Gastrocnemius medialis (tissue), 4 donors: ENCODE data around the gene CUTC. TPM values are rescaled to one million over a fixed set of nuclear protein-coding genes. Genes with fewer than 3 reads are reported as not detected.

Experiments
- ATAC-seq, 2 donors: fragments of 150-250 bp; one replicate each; pipeline ENCODE4 v1.9.1; 2016
- DNase-seq, 2 donors: peaks; one replicate each; pipeline ENCODE4 v3.0.0-alpha.2; 2019
- H3K27ac ChIP-seq, 4 donors: fragments of 200-600 bp; sonication (generic); 1 replicate in 1 of 4; 2 replicates in 3 of 4; pipeline ENCODE4 v1.5.1; 2016 to 2018; ENCODE audit warnings: mild to moderate bottlenecking in 2 of 4, moderate library complexity in 1 of 4
- H3K27me3 ChIP-seq, 3 donors: fragments of 200-600 bp; sonication (generic) in 2 of 3; 1 replicate in 1 of 3; 2 replicates in 2 of 3; pipeline versions ENCODE4 v1.5.1 to v1.6.0; 2016 to 2019; ENCODE audit warnings: mild to moderate bottlenecking in 1 of 3, moderate library complexity in 1 of 3
- H3K36me3 ChIP-seq, 2 donors: fragments of 200-600 bp; sonication (generic) in 1 of 2; one replicate each; pipeline ENCODE4 v1.5.1; 2017 to 2018
- H3K4me1 ChIP-seq, 2 donors: fragments of 200-600 bp; sonication (generic) in 1 of 2; one replicate each; pipeline ENCODE4 v1.5.1; 2016 to 2017; ENCODE audit warnings: mild to moderate bottlenecking in 2 of 2
- H3K4me3 ChIP-seq, 4 donors: fragments of 200-600 bp; sonication (generic) in 3 of 4; 1 replicate in 1 of 4; 2 replicates in 3 of 4; pipeline ENCODE4 v1.5.1; 2016 to 2019; ENCODE audit warnings: mild to moderate bottlenecking in 2 of 4
- H3K9me3 ChIP-seq, 3 donors: fragments of 200-600 bp; sonication (generic) in 2 of 3; 1 replicate in 1 of 3; 2 replicates in 2 of 3; pipeline ENCODE4 v1.5.1; 2016 to 2019
- POLR2A ChIP-seq, 2 donors: fragments of 450-650 bp; IDR thresholded peaks; one replicate each; pipeline ENCODE4 v1.6.1; 2017; ENCODE audit warnings: antibody characterized with exemption in 2 of 2, mild to moderate bottlenecking in 2 of 2, moderate library complexity in 2 of 2
- in situ Hi-C, 4 donors: fragments of 200-750 bp; cut with MboI; loops; one replicate each; pipeline versions ENCODE4 v1.15.0 to v1.8.0; 2017; ENCODE audit warnings: low sequenced_read_pairs in 4 of 4
- intact Hi-C: fragments of 100-400 bp; cut with DNase I; formaldehyde crosslinking; loops from one replicate; pipeline ENCODE4 v1.15.1; 2023; ENCODE audit warnings: low total_unique reads
- total RNA-seq, 4 donors: library from RNA; depleted of rRNA; stranded (reverse); fragments of >200 nt; gene quantifications; one replicate each; pipeline versions ENCODE4 v1.1.0 to v1.2.3, GENCODE V29; 2016
- TF ChIP-seq, protein P1 (sequence below), 5 experiments: fragments of 450-650 bp in 3 of 5; fragments of 200-600 bp in 2 of 5; sonication (generic) in 2 of 5; IDR thresholded peaks in 4 of 5; conservative IDR thresholded peaks in 1 of 5; 1 replicate in 4 of 5; 2 replicates in 1 of 5; pipeline ENCODE4 v1.5.1; 2016 to 2019; ENCODE audit warnings: antibody characterized with exemption in 5 of 5, mild to moderate bottlenecking in 3 of 5, moderate library complexity in 3 of 5

The CUTC gene
- total RNA-seq, 4 donors from 2014 or later, result 85.2 to 172 (median 126) TPM

DNA sequence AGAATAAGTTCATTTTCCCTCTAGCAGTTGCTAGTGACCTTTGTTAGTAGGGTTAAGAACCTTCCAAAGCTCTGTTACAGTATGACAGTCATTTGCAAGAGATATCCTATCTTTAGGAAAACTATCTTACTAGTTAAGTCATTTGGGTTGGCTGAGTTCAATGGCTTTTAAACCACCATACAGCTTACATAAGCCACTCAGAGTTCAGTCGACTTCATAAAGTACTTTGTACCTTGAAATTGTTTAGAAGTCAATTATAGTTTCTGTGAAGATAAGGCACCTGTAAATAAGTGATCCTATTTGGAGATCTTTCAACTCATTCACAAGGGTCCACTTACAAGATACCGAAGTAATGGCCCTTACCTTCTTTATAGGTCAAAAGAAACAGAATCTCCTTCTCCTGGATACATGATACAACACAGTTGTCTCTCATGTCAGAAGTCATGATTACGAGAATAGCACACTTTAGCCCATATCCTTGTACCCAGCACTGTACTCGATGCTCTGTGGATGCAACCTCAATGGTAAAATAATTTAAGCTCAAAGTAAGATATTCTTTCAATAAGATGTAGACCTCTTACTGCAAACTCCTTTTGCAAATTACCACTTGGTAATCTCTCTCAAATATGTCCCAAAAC is 38.5 kb downstream of the CUTC start:
- H3K4me3 ChIP-seq, result no peak overlapping the region
- peaks cover 15 to 18% of the 10 kb centered on the region in 2 donors for H3K4me1 ChIP-seq
- no peaks in the 10 kb centered on the region for H3K36me3 ChIP-seq
- H3K9me3 ChIP-seq, result no peaks in the 10 kb centered on the region
- ATAC-seq (peak; percentile 90 to 96), DNase-seq (no peak)
- TF ChIP-seq, protein P1, sequence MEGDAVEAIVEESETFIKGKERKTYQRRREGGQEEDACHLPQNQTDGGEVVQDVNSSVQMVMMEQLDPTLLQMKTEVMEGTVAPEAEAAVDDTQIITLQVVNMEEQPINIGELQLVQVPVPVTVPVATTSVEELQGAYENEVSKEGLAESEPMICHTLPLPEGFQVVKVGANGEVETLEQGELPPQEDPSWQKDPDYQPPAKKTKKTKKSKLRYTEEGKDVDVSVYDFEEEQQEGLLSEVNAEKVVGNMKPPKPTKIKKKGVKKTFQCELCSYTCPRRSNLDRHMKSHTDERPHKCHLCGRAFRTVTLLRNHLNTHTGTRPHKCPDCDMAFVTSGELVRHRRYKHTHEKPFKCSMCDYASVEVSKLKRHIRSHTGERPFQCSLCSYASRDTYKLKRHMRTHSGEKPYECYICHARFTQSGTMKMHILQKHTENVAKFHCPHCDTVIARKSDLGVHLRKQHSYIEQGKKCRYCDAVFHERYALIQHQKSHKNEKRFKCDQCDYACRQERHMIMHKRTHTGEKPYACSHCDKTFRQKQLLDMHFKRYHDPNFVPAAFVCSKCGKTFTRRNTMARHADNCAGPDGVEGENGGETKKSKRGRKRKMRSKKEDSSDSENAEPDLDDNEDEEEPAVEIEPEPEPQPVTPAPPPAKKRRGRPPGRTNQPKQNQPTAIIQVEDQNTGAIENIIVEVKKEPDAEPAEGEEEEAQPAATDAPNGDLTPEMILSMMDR (IDR thresholded peaks at IDR 0.05 in 4 of 5, conservative IDR thresholded peaks at IDR 0.05 in 1 of 5), result no peak
- intact Hi-C loops, result no loop called here
- in situ Hi-C loops, result no loop called here
- peak overlapping the region; percentile 34 to 77 (median 72) for H3K27ac ChIP-seq
- no peaks in the 10 kb centered on the region for H3K27me3 ChIP-seq

DNA sequence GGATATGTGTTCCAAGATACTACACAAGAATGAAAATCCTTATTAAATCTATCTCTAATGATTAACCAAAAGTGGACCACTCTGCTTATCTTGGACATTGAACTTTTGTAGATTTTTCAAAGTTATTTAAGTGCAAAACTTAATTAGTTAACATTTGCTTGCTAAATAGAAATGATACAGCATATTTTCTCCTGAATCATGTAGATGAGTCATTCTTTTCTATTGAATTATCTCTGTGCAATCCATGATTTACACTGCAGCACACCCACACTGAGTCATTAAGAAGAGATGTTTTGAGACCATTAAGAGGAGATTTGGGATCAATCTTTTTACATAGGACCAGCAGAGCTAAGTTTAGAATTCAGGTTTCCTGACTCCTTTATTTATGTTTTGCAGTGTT is 43.8 kb downstream of the CUTC start:
- H3K4me3 ChIP-seq, result no peak overlapping the region
- peaks cover 7 to 13% of the 10 kb centered on the region in 2 donors for H3K4me1 ChIP-seq
- intact Hi-C loops, result no loop called here
- no peaks in the 10 kb centered on the region for H3K36me3 ChIP-seq
- DNase-seq, result no peak
- no peak for TF ChIP-seq POLR2A (IDR thresholded peaks at IDR 0.05)
- TF ChIP-seq, protein P1 (IDR thresholded peaks at IDR 0.05 in 4 of 5, conservative IDR thresholded peaks at IDR 0.05 in 1 of 5), result no peak
- peak in 1 of 2 donors; percentile 48 for ATAC-seq
- H3K27me3 ChIP-seq, result no peaks in the 10 kb centered on the region
- H3K9me3 ChIP-seq, result no peaks in the 10 kb centered on the region
- H3K27ac ChIP-seq, result peak overlapping the region in 1 of 4 donors; percentile 29
- in situ Hi-C loops, result no loop called here

DNA sequence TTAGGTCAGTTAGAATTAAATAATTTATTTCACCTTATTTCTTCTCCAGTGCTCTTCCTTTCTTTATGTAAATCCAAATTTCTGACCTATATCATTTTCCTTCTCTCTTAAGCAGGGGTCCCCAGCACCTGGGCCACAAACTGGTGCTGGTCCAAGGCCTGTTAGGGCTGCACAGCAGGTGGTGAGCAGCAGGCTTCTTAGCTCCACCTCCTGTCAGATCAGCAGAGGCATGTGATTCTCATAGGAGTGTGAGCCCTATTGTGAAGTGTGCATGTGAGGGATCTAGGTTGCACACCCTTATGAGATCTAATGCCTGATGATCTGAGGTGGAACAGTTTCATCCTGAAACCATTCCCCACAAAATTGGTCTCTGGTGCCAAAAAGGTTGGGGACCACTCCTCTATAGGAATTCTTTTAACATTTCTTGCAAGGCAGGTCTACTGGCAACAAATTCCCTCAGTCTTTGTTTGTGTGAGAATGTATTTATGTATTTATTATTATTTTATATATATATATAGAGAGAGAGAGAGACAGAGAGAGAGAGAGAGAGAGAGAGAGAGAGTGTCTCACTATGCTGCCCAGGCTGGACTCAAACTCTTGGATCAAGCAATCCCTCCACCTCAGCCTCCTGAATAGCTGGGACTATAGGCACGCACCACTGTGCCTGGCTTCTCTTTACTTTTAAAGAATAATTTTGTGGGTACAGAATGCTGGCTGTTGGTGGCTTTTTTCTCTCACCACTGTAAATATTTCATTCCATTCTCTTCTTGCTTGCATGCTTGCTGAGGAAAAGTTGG is 46.1 kb downstream of the CUTC start:
- Histone ChIP-seq H3K4me1 (peaks cover 6 to 11% of the 10 kb centered on the region in 2 donors), H3K27ac (no peak overlapping the region), H3K4me3 (no peak overlapping the region), H3K9me3 (no peaks in the 10 kb centered on the region), H3K27me3 (no peaks in the 10 kb centered on the region), H3K36me3 (no peaks in the 10 kb centered on the region)
- intact Hi-C loops (no loop called here), in situ Hi-C loops (no loop called here)
- no peak for DNase-seq
- TF ChIP-seq, protein P1 (IDR thresholded peaks at IDR 0.05 in 4 of 5, conservative IDR thresholded peaks at IDR 0.05 in 1 of 5), result no peak
- TF ChIP-seq POLR2A (IDR thresholded peaks at IDR 0.05), result no peak
- ATAC-seq, result peak in 1 of 2 donors; percentile 23

DNA sequence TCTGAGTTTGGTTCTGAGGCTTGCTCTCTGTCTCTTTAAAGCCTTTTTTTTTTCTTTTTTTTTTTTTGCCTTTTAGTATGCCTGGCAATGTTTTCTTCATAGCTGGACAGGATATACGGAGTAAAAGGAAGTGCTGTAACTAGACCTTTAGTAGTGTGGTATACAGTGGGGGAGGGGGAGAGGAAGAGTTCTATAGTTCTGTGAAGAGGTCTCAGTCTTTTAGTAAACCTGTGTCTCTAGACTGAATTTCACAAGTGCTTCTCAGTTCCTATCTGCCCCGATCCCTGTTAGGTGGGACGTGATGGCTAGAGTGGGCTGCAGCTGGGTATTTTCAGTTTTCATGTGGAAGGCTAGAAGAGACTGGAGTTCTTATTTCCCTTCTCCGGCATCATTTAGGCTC is 47.3 kb downstream of the CUTC start:
- Histone ChIP-seq H3K9me3 (no peaks in the 10 kb centered on the region), H3K27me3 (no peaks in the 10 kb centered on the region), H3K27ac (peak overlapping the region in 3 of 4 donors; percentile 52 to 59 (median 56)), H3K4me3 (no peak overlapping the region), H3K36me3 (no peaks in the 10 kb centered on the region), H3K4me1 (peaks cover 6 to 14% of the 10 kb centered on the region in 2 donors)
- peak; percentile 37 to 56 for ATAC-seq
- TF ChIP-seq, protein P1 (IDR thresholded peaks at IDR 0.05 in 4 of 5, conservative IDR thresholded peaks at IDR 0.05 in 1 of 5), result no peak
- no peak for TF ChIP-seq POLR2A (IDR thresholded peaks at IDR 0.05)
- DNase-seq, result no peak
- intact Hi-C loops, result no loop called here
- in situ Hi-C loops, result no loop called here
